Psoas muscle (tissue), 8 donors: ENCODE data around the gene S100A7. TPM values are rescaled to one million over a fixed set of nuclear protein-coding genes. Genes with fewer than 3 reads are reported as not detected.
"Not testable (repeated sequence)": the region's sequence is repeated elsewhere in the genome, so short reads cannot be mapped to it uniquely, and the experiment has no call there.

Experiments
- ATAC-seq, 4 donors: fragments of 200-7000 bp; cut with Tn5 transposase; one replicate each; pipeline ENCODE4 v1.9.1; 2020; ENCODE audit warnings: moderate library complexity in 3 of 4, mild to moderate bottlenecking in 2 of 4
- DNase-seq, 2 donors: peaks; one replicate each; pipeline ENCODE4 v3.0.0-alpha.2; 2020
- H3K27ac ChIP-seq: fragments of 200-600 bp; one replicate; pipeline ENCODE4 v1.8.0; 2022
- H3K27me3 ChIP-seq, 3 donors: fragments of 200-600 bp in 1 of 3; one replicate each; pipeline versions ENCODE4 v1.6.1 to v1.8.0; 2013 to 2022; ENCODE audit warnings: low read length in 2 of 3, mild to moderate bottlenecking in 2 of 3, moderate library complexity in 1 of 3; ENCODE audit not compliant: insufficient read depth in 3 of 3
- H3K36me3 ChIP-seq, 2 donors: fragments of 200-600 bp in 1 of 2; one replicate each; pipeline versions ENCODE4 v1.6.1 to v1.8.0; 2013 to 2022; ENCODE audit warnings: low read depth in 1 of 2, mild to moderate bottlenecking in 1 of 2, moderate library complexity in 1 of 2; ENCODE audit not compliant: insufficient read depth in 1 of 2
- H3K4me1 ChIP-seq: fragments of 200-600 bp; one replicate; pipeline ENCODE4 v1.8.0; 2022
- H3K4me3 ChIP-seq: fragments of 200-600 bp; one replicate; pipeline ENCODE4 v1.8.0; 2022; ENCODE audit warnings: mild to moderate bottlenecking
- H3K9me3 ChIP-seq: fragments of 200-600 bp; one replicate; pipeline ENCODE4 v1.8.0; 2022
- CTCF ChIP-seq: fragments of 200-600 bp; IDR thresholded peaks from one replicate; pipeline ENCODE4 v1.8.0; 2022; ENCODE audit warnings: antibody characterized with exemption
- WGBS, 3 donors: extraction: QIAGEN DNeasy Blood & Tissue Kit; methylation state at CpG; one replicate each; pipeline versions ENCODE4 v1.1.6 to v1.1.7; 2013; 5-methylcytosine and 5-hydroxymethylcytosine counted together
- intact Hi-C, 2 donors: fragments of 100-400 bp; cut with DNase I; formaldehyde crosslinking; loops; one replicate each; pipeline versions ENCODE4 v1.11.0 to v1.14.2; 2022
- polyA plus RNA-seq, 3 donors: library from polyadenylated mRNA; stranded (reverse); fragments of 200-250 nt; gene quantifications; one replicate each; pipeline ENCODE4 v1.2.3, GENCODE V29; 2013
- total RNA-seq, 4 donors: library from RNA; stranded (reverse); fragmentation: NEBNext Ultra II Directional in 2 of 4; extraction: Animal tissue kit (Norgen Biotek cat#: 25700) in 2 of 4; gene quantifications; one replicate each; pipeline versions ENCODE4 v1.2.1 to v1.2.4, GENCODE V29; 2021 to 2023
- donor health status: healthy with polysubstance abuse.
- donor health status: DM: no; HTN: no; CAD: no; lungs with moderate emphysema.
- donor health status: Bipolar disorder and iron deficiency.
- donor health status: healthy.
- donor health status: DM: yes; HTN: yes; CAD: no.
- donor health status: DM: no; HTN: no; CAD: no.
- donor health status: DM: no; HTN: no; CAD: no.
- donor health status: DM: yes; HTN: yes; CAD: no.

Gene S100A7
- total and polyA plus RNA-seq, 7 donors: 0.60 TPM; not detected in 6

DNA sequence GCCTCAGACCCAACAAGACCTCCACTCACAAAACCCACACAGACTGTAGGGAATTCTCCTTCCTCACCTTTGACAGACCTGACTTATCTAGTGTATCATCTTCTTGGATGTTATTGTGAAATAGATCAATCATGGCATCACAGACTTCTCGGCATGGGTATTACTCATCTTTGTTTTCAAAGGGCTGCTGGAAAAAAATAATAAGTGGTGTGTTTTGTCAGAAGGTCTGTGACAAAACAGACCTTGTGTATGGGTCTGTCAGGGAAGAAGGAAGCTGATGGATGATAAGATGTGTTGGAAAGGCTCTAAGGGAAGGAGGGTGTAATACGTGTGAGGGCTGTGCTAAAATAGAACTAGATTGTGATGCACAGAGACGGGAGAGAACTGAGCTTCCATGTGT, 13.9 kb upstream of the S100A7 start:
- no peak for TF ChIP-seq CTCF
- DNase-seq (no peak), ATAC-seq (no peak)
- intact Hi-C loops: no loop called here
- Histone ChIP-seq H3K27ac (no peak overlapping the region), H3K36me3 (no peaks in the 10 kb centered on the region), H3K4me3 (no peak overlapping the region), H3K9me3 (no peaks in the 10 kb centered on the region), H3K4me1 (no peaks in the 10 kb centered on the region), H3K27me3 (no peaks in the 10 kb centered on the region)
- WGBS, 3 donors: 78 to 82% (median 82%) methylated on average over 3 of the region's 3 CpGs

GRCh38 chr1:153470707-153471106, 10.3 kb upstream of the S100A7 start:
- DNase-seq (no peak), ATAC-seq (no peak)
- Histone ChIP-seq H3K36me3 (no peaks in the 10 kb centered on the region), H3K4me1 (no peaks in the 10 kb centered on the region), H3K27ac (no peak overlapping the region), H3K4me3 (no peak overlapping the region), H3K27me3 (no peaks in the 10 kb centered on the region), H3K9me3 (no peaks in the 10 kb centered on the region)
- intact Hi-C loops: no loop called here
- no peak for TF ChIP-seq CTCF

- Histone ChIP-seq H3K9me3 (no peaks in the 10 kb centered on the region), H3K4me3 (no peak overlapping the region), H3K27me3 (no peaks in the 10 kb centered on the region), H3K36me3 (no peaks in the 10 kb centered on the region), H3K27ac (no peak overlapping the region), H3K4me1 (no peaks in the 10 kb centered on the region)
- intact Hi-C loops: loop anchor here in 1 of 2 donors (1.0 kb wide), 1 partner anchor 28 kb away; no protein-coding TSS in a partner anchor
- WGBS, 3 donors: 58 to 64% (median 63%) methylated on average over 5 of the region's 5 CpGs
- TF ChIP-seq CTCF: no peak
- DNase-seq (no peak), ATAC-seq (no peak)
These were observed 6.5 kb upstream of the S100A7 start for GRCh38 chr1:153466908-153467307.

GRCh38 chr1:153465811-153466636, 5.6 kb upstream of the S100A7 start:
- 23 to 24% (median 23%) methylated on average over 23 of the region's 23 CpGs for WGBS, 3 donors
- Histone ChIP-seq H3K4me1 (no peaks in the 10 kb centered on the region), H3K36me3 (no peaks in the 10 kb centered on the region), H3K9me3 (no peaks in the 10 kb centered on the region), H3K27me3 (no peaks in the 10 kb centered on the region), H3K4me3 (no peak overlapping the region), H3K27ac (no peak overlapping the region)
- peak; percentile 77 for TF ChIP-seq CTCF
- intact Hi-C loops: no loop called here
- ATAC-seq: peak; percentile 68 to 84 (median 82)
- peak; percentile 62 to 75 for DNase-seq

DNA sequence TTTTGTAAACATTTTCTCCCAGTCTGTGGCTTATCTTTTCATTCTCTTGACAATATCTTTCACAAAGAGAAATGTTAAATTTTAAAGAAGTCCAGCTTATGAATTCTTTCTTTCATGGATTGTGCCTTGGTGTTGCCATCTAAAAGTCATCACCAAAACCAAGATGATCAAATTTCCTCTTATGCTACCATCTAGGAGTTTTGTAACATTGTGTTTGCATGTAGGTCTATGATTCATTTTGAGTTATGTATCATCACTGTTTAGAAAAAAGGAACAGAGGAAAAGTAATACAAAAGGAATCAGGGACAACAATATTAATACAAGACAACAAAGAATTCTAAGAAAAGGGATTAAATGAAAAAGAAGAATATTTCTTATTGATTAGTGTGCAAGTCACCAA, 2.3 kb upstream of the S100A7 start:
- H3K27me3 ChIP-seq, H3K27ac ChIP-seq, H3K4me1 ChIP-seq, H3K9me3 ChIP-seq, H3K36me3 ChIP-seq, H3K4me3 ChIP-seq, ATAC-seq, DNase-seq, intact Hi-C loops: not testable (repeated sequence)
